ENCODE data around the gene RNF223.
"Not testable (repeated sequence)": the region's sequence is repeated elsewhere in the genome, so short reads cannot be mapped to it uniquely, and the experiment has no call there.

Gene RNF223

GRCh38 chr1:1058088-1058905 is 15.8 kb downstream of the RNF223 start:
- DNase-seq: no peak

- not testable (repeated sequence) for DNase-seq
Observed at GRCh38 chr1:1057769-1058087, 16.4 kb downstream of the RNF223 start.

GRCh38 chr1:1055841-1056736 is 18.0 kb downstream of the RNF223 start:
- DNase-seq: no peak

- no peak for DNase-seq
Observed at GRCh38 chr1:1054971-1055370, 19.1 kb downstream of the RNF223 start.

- DNase-seq: no peak
Observed at GRCh38 chr1:1054099-1054700, 19.9 kb downstream of the RNF223 start.

- DNase-seq: no peak
Observed at GRCh38 chr1:1053682-1054081, 20.4 kb downstream of the RNF223 start.

GRCh38 chr1:1053022-1053421 is 21.1 kb downstream of the RNF223 start:
- DNase-seq: no peak

GRCh38 chr1:1052003-1052840 is 21.9 kb downstream of the RNF223 start:
- DNase-seq: no peak

GRCh38 chr1:1051127-1051810 is 22.8 kb downstream of the RNF223 start:
- no peak for DNase-seq

GRCh38 chr1:1050577-1051052 is 23.5 kb downstream of the RNF223 start:
- no peak for DNase-seq

GRCh38 chr1:1049318-1050165 is 24.6 kb downstream of the RNF223 start:
- no peak for DNase-seq

GRCh38 chr1:1048765-1049164 is 25.3 kb downstream of the RNF223 start:
- no peak for DNase-seq

- DNase-seq: no peak
Observed at GRCh38 chr1:1047963-1048362, 26.1 kb downstream of the RNF223 start.

GRCh38 chr1:1047407-1047806 is 26.7 kb downstream of the RNF223 start:
- no peak for DNase-seq

GRCh38 chr1:1046767-1047166 is 27.3 kb downstream of the RNF223 start:
- DNase-seq: no peak

GRCh38 chr1:1046243-1046642 is 27.9 kb downstream of the RNF223 start:
- DNase-seq: no peak

GRCh38 chr1:1045129-1045528 is 29.0 kb downstream of the RNF223 start:
- no peak for DNase-seq

GRCh38 chr1:1044455-1045078 is 29.5 kb downstream of the RNF223 start:
- no peak for DNase-seq

- DNase-seq: no peak
Observed at GRCh38 chr1:1043921-1044320, 30.2 kb downstream of the RNF223 start.

GRCh38 chr1:1043411-1043810 is 30.7 kb downstream of the RNF223 start:
- DNase-seq: no peak

- DNase-seq: no peak
Observed at GRCh38 chr1:1042835-1043234, 31.3 kb downstream of the RNF223 start.

All from activated CD8-positive, alpha-beta memory T cell treated with anti-CD3 and anti-CD28 coated beads, Interleukin-2, amount 50 U/mL, for 48 hours (primary cell).